Motor neuron (in vitro differentiated cells): ENCODE results near the gene JPH3. TPM values are rescaled to one million over a fixed set of nuclear protein-coding genes. Genes with fewer than 3 reads are reported as not detected.

Source experiments
- ATAC-seq, 8 experiments: fragments of 200-7000 bp; cut with Tn5 transposase; replicated peaks in 6 of 8; 2 replicates each; pipeline ENCODE4 v1.8.0; 2021; ENCODE audit warnings: mild to moderate bottlenecking in 8 of 8, moderate library complexity in 8 of 8
- H3K27ac ChIP-seq, 2 donors: fragments of 250-450 bp; sonication (Bioruptor Pico); 2 replicates each; pipeline ENCODE4 v1.9.0; 2021; ENCODE audit warnings: antibody characterized with exemption in 2 of 2, mild to moderate bottlenecking in 2 of 2, moderate library complexity in 1 of 2
- H3K4me1 ChIP-seq, 2 donors: fragments of 250-450 bp; sonication (Bioruptor Pico); replicated peaks in 1 of 2; 2 replicates each; pipeline ENCODE4 v1.6.1; 2021; ENCODE audit warnings: antibody characterized with exemption in 2 of 2, mild to moderate bottlenecking in 2 of 2, moderate library complexity in 1 of 2
- H3K4me3 ChIP-seq, 5 donors: fragments of 250-450 bp; sonication (Bioruptor Pico); 2 replicates each; pipeline ENCODE4 v1.9.0; 2021; ENCODE audit warnings: antibody characterized with exemption in 5 of 5, mild to moderate bottlenecking in 5 of 5, moderate library complexity in 4 of 5
- WGBS, 10 experiments: fragments of 450-650 bp; shearing (Covaris generic); methylation state at CpG; one replicate each; pipeline ENCODE4 v1.0.0; 2022; 5-methylcytosine and 5-hydroxymethylcytosine counted together
- in situ Hi-C, 9 experiments: fragments of 400-800 bp; cut with MboI; loops; one replicate each; pipeline ENCODE4 v1.15.0; 2021; ENCODE audit warnings: low sequenced_read_pairs in 9 of 9, low pct_unique_long_range_greater_than_20kb in 2 of 9; ENCODE audit not compliant: unreplicated experiment in 9 of 9
- total RNA-seq, 8 experiments: library from RNA; unstranded; fragments of 300-600 nt; gene quantifications; 2 replicates each; pipeline versions ENCODE4 v1.2.3 to v1.2.4, GENCODE V29; 2022

Gene JPH3
- total RNA-seq, 8 experiments from 2014 or later: 0.51 to 23.5 (median 12.8) TPM

GRCh38 chr16:87593710-87594258, 8.5 kb upstream of the JPH3 start:
- Histone ChIP-seq H3K27ac (no peak overlapping the region), H3K4me3 (no peak overlapping the region), H3K4me1 (peaks cover 2 to 3% of the 10 kb centered on the region in 2 donors)
- WGBS, 10 experiments: 87 to 100% (median 97%) methylated on average over 3 to 9 of the region's 10 CpGs; no CpG with 5 or more reads in 5 of the 10 experiments
- no peak for ATAC-seq
- in situ Hi-C loops: loop anchor here in 3 of 9 experiments (25.0 kb wide), 1 partner anchor 169 kb away; the partner anchor contains the start of gene KLHDC4 (in 3 of the 3)

GRCh38 chr16:87595712-87596111, 6.6 kb upstream of the JPH3 start:
- Histone ChIP-seq H3K27ac (no peak overlapping the region), H3K4me1 (no peaks in the 10 kb centered on the region), H3K4me3 (no peak overlapping the region)
- no peak for ATAC-seq
- in situ Hi-C loops: loop anchor here in 3 of 9 experiments (25.0 kb wide), 1 partner anchor 167 kb away; the partner anchor contains the start of gene KLHDC4 (in 3 of the 3)
- 14 to 88% (median 51%) methylated on average over 1 to 4 of the region's 5 CpGs for WGBS, 10 experiments

DNA sequence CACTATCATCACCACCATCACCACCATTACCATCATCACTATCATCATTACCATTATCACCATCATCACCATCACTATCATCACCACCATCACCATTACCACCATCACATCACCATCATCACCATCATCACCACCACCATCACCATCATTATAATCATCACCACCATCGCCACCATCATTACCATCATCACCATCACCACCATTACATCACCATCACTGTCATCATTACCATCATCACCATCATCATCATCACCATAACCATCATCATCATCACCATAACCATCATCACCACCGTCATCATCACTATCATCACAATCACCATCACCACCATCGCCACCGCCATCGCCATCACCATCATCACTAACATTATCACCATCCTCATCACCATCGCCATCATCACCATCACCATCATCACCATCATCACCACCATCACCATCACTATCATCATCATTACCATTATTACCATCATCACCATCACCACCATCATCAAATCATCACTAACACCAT, 4.9 kb upstream of the JPH3 start:
- Histone ChIP-seq H3K27ac (no peak overlapping the region), H3K4me1 (peaks cover 0 to 3% of the 10 kb centered on the region in 2 donors), H3K4me3 (no peak overlapping the region)
- in situ Hi-C loops: loop anchor here in 3 of 9 experiments (25.0 kb wide), 1 partner anchor 165 kb away; the partner anchor contains the start of gene KLHDC4 (in 3 of the 3)
- no peak for ATAC-seq
- 59 to 100% (median 83%) methylated on average over 2 to 6 of the region's 6 CpGs for WGBS, 10 experiments

- in situ Hi-C loops: loop anchor here in 3 of 9 experiments (25.0 kb wide), 1 partner anchor 164 kb away; the partner anchor contains the start of gene KLHDC4 (in 3 of the 3)
- 0 to 100% (median 53%) methylated on average over 1 to 5 of the region's 5 CpGs for WGBS, 10 experiments
- Histone ChIP-seq H3K4me1 (peaks cover 0 to 3% of the 10 kb centered on the region in 2 donors), H3K4me3 (no peak overlapping the region), H3K27ac (no peak overlapping the region)
- no peak for ATAC-seq
These were observed 3.9 kb upstream of the JPH3 start for GRCh38 chr16:87598431-87598830.

GRCh38 chr16:87600246-87600645, 2.1 kb upstream of the JPH3 start:
- Histone ChIP-seq H3K4me1 (peaks cover 6% of the 10 kb centered on the region in 2 donors), H3K27ac (no peak overlapping the region), H3K4me3 (no peak overlapping the region)
- 0 to 100% (median 74%) methylated on average over 1 to 4 of the region's 6 CpGs for WGBS, 10 experiments
- no peak for ATAC-seq
- in situ Hi-C loops: no loop called here

DNA sequence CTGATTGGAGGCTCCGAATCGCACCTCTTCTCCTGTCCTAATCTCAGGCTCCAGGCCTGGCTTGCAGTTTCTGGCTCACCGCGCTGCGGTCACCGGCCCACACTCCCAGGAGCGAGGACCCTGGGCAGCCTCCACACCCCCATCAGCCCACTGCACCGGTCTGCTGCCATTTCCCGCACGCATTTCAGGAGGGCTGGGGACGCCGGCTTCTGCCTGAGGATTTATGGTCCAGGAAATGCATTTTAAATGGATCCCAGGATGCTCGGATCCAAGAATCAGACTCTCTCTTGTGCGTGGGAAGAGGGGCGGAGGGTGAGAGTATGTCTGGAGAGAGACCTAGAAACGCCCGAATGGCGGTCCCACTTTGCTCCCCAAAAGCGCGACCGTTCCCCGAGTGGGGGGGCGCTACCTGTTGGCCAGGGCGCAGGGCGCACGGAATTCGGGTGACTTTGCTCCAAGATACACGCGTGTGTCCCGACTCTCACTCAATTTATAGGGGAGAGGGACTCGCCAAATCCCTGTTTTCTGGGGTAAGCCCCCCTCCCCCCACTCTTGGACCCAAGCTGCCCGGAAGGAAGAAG, 817 bp upstream of the JPH3 start:
- in situ Hi-C loops: no loop called here
- ATAC-seq: peak in 5 of 8 experiments; percentile 15 to 53 (median 37)

DNA sequence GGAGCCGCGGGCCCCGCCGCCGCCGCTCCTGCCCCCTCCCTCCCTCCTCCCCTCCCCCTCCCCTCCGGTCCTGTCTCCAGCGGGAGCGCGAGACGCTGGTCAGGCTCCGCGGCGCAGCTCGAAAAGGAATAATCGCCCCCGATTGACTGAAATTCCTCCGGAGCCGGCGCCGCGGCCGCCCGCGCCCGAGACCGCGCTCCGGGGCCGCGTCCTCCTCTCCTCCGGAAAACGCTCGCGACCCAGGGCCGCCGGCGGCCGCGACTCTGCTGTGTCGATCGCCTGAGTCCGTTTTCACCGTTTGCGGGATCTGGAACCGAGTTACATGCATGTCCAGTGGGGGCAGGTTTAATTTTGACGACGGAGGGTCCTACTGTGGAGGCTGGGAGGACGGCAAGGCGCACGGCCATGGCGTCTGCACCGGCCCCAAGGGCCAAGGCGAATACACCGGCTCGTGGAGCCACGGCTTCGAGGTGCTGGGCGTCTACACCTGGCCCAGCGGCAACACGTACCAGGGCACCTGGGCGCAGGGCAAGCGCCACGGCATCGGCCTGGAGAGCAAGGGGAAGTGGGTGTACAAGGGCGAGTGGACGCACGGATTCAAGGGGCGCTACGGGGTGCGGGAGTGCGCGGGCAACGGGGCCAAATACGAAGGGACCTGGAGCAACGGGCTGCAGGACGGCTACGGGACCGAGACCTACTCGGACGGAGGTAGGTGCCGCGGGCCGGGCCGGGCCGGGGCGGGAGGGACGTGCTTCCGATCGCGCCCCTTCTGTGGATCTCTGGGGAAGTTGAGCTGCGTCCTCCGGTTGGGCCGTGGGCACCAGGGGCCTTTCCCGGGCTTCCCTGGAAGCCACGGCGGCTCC, 744 bp downstream of the JPH3 start:
- in situ Hi-C loops: no loop called here
- ATAC-seq: peak in 6 of 8 experiments; percentile 4 to 30 (median 19)
- WGBS, 10 experiments: 0% methylated on average over 1 to 9 of the region's 97 CpGs; no CpG with 5 or more reads in 8 of the 10 experiments
- peak overlapping the region; percentile 44 to 91 (median 73) for H3K4me3 ChIP-seq
- peak overlapping the region; percentile 81 to 87 for H3K27ac ChIP-seq
- H3K4me1 ChIP-seq: peaks cover 10 to 15% of the 10 kb centered on the region in 2 donors

More for the DNA sequence above, 817 bp upstream of the JPH3 start:
- WGBS, 10 experiments: 0 to 60% (median 8%) methylated on average over 2 to 11 of the region's 32 CpGs; no CpG with 5 or more reads in 4 of the 10 experiments
- Histone ChIP-seq H3K4me3 (peak overlapping the region; percentile 42 to 91 (median 70)), H3K4me1 (peaks cover 10 to 15% of the 10 kb centered on the region in 2 donors), H3K27ac (peak overlapping the region in 1 of 2 donors; percentile 6)

DNA sequence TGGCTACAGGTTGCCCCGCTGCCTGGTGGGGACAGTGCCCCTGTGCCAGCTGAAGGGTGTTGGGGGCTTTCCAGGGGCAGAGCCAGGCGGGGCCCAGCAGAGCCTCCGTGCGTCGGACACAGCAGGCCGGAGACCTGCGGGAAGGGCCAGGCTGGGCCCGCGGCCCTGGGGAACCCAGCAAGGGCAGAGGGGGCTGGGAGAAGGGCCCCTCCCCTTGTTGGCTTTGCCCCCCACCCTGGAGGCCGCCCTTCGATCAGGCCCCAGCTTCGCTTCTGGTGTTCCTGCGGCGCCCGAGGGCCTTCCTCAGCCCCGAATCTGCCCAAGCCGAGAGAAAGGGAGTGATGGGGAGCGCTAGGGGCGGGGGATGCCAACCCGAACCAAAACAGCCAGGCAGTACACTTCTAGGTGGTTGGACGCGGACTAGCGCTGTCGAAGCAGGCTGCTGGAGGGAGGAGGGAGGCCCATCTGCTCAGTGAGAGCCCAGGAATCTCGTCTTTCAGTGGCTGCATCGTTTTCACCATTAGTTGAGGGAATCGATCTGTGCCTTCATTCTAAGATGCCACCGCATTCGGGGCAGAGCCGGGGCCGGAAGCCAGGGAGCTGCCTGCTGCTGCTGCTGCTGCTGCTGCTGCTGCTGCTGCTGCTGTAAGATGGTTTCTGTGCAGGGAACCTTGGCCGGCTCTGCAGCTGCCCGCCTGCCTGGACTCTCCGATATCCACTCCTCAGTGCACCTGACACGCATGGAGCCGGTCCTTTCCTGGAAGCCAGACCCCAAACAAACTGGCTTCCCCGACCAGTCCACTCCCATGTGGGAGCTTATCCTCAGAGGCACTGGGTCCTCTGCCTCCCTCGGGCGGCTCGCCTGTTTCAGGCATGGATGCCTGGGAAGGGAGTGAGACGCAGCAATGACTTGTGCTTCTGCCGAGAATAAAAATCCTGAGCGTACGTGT, 1.7 kb downstream of the JPH3 start:
- in situ Hi-C loops: no loop called here
- Histone ChIP-seq H3K4me3 (peak overlapping the region; percentile 44 to 91 (median 73)), H3K4me1 (peaks cover 10 to 15% of the 10 kb centered on the region in 2 donors), H3K27ac (peak overlapping the region in 1 of 2 donors; percentile 87)
- peak in 5 of 8 experiments; percentile 0 to 6 (median 2) for ATAC-seq
- WGBS, 10 experiments: 0 to 42% (median 23%) methylated on average over 2 to 7 of the region's 44 CpGs; no CpG with 5 or more reads in 4 of the 10 experiments

- 10 to 67% (median 23%) methylated on average over 3 to 8 of the region's 22 CpGs; no CpG with 5 or more reads in 4 of the 10 experiments for WGBS, 10 experiments
- H3K27ac ChIP-seq: no peak overlapping the region
- peak overlapping the region; percentile 44 to 91 (median 73) for H3K4me3 ChIP-seq
- ATAC-seq: peak in 5 of 8 experiments; percentile 2 to 33 (median 18)
- H3K4me1 ChIP-seq: peaks cover 10 to 15% of the 10 kb centered on the region in 2 donors
- in situ Hi-C loops: no loop called here
These were observed 2.4 kb downstream of the JPH3 start for GRCh38 chr16:87604634-87605111.

DNA sequence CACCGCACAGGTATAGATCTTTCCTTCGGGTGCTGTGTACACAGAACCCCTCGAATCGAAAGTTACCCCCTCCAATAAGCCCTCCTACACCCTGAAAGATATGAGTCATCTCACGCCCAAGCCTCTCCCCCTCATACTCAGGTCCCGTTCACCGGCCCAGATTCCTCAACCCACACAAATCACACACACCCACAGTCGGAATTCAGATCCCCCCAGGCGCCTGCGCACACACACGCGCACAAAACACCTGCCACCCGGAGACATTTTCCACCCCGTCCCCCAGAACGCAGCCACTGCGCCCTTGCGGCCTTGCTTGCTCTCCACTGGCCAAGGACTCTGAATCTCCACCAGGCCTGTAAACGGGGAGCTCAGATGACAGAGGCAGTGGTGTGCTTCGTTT, 4.9 kb downstream of the JPH3 start:
- no peak overlapping the region for H3K4me3 ChIP-seq
- H3K4me1 ChIP-seq: peaks cover 10 to 12% of the 10 kb centered on the region in 2 donors
- ATAC-seq: no peak
- 46 to 90% (median 72%) methylated on average over 1 to 15 of the region's 19 CpGs; no CpG with 5 or more reads in 5 of the 10 experiments for WGBS, 10 experiments
- H3K27ac ChIP-seq: no peak overlapping the region
- in situ Hi-C loops: no loop called here

DNA sequence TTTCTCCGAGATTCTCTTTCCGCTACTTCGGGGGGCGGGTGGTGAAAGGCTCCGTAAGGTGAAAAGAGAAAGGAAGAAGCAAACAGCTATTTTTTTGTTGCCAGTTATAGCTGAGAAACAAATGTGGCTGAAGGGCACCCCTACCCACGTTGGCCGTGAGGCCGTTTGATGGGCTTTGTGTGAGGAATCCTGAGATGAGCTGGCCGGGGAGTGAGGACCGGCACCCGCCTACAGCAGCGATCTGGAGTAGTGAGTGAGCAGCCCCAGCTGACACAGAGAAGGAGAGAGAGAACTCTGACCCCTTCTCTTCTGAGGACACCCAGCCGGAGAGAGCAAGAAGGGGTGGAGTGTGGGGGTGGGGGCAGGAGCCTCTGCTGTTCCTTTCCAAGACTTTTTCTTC, 5.6 kb downstream of the JPH3 start:
- H3K27ac ChIP-seq: no peak overlapping the region
- 66 to 94% (median 81%) methylated on average over 3 to 13 of the region's 13 CpGs; no CpG with 5 or more reads in 1 of the 10 experiments for WGBS, 10 experiments

More for the DNA sequence above, 5.6 kb downstream of the JPH3 start:
- in situ Hi-C loops: no loop called here
- Histone ChIP-seq H3K4me3 (no peak overlapping the region), H3K4me1 (peaks cover 10 to 12% of the 10 kb centered on the region in 2 donors)
- peak in 1 of 8 experiments; percentile 3 for ATAC-seq
